ENCODE measurements around the gene LDHAL6B.
"Not testable (repeated sequence)": the region's sequence is repeated elsewhere in the genome, so short reads cannot be mapped to it uniquely, and the experiment has no call there.

Gene LDHAL6B

GRCh38 chr15:59206623-59207183, at the start of gene LDHAL6B:
LDHAL6B (plus strand) TSS chr15:59206843; CDS start chr15:59206941, 98 bp downstream.
- in situ Hi-C loops (cut with MboI; ENCODE audit: low sequenced_read_pairs): no loop called here

GRCh38 chr15:59157396-59157795, 49.2 kb upstream of the LDHAL6B start:
- in situ Hi-C loops (cut with MboI; ENCODE audit: low sequenced_read_pairs): no loop called here

DNA sequence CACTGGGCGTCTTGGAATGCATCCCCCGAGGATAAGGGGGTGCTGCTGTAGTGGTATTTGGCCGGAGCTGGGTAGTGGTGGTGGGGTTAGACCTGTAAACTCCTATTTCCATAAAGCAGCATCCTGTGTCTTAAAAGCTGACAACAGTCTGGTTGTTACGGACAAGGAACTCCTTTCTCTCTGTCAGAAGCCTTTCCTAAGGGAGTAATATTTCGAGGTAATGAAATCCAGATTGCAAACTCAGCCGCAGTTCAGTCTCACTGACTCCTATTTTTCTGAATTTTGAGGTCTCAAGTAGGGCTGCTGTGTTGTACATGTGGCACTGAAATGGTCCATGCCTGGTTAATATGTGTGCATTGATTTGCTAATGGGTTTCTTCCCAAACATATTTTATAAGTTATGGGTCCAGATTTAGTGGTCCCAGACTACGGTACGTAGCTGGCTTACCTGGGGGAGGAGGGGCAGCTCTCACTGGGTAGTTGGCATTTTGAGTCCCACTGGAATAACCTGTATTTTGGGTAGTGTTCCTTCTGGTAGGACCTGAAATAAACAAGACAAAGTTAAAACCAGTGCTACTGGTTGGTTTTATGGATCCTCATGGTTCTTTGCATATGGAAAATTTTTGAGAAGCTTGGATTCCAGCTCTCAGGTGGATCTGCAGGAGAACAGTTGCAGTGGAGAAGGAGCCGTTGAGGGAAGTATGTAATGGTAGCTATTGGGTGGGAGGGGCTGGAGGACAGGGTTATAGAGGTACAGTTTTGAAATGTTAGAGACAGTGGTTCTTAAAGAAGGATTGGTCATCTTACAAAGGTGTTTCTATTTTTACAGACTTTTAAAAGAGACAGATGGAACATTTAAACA, 48.6 kb upstream of the LDHAL6B start:
- in situ Hi-C loops (cut with MboI; ENCODE audit: low sequenced_read_pairs): no loop called here

GRCh38 chr15:59158701-59159034, 48.0 kb upstream of the LDHAL6B start:
- in situ Hi-C loops (cut with MboI; ENCODE audit: low sequenced_read_pairs): no loop called here

- in situ Hi-C loops (cut with MboI; ENCODE audit: low sequenced_read_pairs): no loop called here
Observed at GRCh38 chr15:59159210-59159609, 47.4 kb upstream of the LDHAL6B start.

DNA sequence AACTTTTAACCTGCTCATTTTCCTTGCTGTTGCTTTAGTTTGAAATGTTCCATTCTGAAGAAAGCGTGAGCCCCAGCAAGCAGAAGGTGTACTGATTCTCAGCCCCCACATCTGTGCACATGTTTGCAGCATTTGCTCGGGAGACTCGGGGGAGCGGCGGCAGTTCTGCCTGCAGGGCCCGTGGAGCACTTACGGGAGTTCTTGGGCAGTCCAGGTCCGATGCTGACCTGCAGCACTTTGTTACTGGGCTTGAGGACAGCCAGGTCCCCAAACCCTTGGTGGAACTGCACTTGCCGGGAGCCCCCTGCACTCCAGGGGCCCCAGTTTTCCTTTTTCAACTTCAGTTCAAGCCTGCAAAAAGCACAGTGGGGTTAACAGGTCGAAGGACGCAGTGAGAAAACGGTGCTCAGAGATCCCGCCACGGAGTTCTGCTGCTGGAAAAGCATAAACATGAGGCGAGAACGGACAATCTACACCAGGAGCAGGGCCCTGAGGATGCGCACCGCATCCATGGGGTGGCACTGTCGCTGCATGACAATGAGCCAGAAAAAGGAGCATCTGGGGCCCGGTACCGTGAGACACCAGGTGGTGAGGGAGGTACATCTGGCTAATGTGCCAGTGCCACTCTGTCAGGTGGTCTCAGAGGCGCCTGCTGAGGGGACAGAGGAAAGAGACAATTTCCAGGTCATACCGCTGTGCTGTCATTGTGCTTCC, 45.6 kb upstream of the LDHAL6B start:
- in situ Hi-C loops (cut with MboI; ENCODE audit: low sequenced_read_pairs): no loop called here

GRCh38 chr15:59162080-59162479, 44.6 kb upstream of the LDHAL6B start:
- in situ Hi-C loops (cut with MboI; ENCODE audit: low sequenced_read_pairs): not testable (repeated sequence)

DNA sequence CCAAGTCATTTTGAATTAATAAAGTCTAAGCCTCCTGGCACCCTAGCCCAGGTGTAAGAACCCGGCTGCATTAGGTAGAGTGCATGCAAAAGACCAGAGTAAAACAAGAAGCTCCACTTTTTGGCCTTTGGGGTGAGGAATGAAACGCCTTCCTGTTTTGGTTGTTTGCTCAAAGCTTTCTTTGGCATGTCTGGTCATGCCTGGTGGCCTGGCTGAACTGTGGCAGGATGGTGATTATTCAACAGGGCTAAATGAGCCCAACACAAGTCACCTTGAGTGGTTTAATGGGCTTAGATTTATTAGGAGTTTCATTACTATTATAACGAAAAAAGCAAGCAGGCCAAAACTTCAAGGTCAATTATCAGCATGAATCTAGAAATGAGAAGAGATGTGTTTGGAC, 40.9 kb upstream of the LDHAL6B start:
- in situ Hi-C loops (cut with MboI; ENCODE audit: low sequenced_read_pairs): no loop called here

DNA sequence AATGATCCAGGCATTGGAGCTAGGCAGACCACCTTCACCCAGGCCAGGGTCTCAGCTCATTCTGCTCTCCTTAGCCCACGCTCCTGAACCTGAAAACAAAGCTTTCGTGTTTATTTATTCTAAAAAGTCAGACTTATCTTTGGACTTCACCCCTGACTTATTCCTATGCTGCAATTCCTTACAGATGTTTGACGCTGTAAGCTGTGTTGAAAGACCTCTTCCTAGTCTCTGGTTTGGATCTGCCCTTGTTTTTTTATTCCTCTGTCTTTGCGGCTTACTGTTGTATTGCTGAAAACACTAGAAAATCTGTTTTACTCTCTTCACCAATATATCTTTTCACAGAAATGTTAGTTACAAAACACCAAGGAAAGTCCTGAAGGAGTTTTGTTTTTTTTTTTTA, 40.5 kb upstream of the LDHAL6B start:
- in situ Hi-C loops (cut with MboI; ENCODE audit: low sequenced_read_pairs): no loop called here

- in situ Hi-C loops (cut with MboI; ENCODE audit: low sequenced_read_pairs): no loop called here
Observed at GRCh38 chr15:59166601-59167265, 39.9 kb upstream of the LDHAL6B start.

DNA sequence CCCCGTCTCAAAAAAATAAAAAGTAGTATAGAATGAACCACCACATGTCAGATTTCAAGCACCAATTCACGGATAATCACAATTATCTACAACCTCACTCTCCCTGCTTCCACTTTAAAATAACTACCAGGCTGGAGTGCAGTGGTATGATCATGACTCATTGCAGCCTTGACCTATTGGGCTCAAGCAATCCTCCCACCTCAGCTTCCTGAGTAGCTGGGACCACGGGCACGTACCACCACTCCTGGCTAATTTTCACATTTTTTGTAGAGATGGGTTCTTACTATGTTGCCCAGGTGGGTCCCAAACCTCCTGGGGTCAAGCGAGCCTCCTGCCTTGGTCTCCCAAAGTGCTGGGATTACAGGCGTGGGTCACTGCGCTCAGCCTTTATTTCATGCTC, 38.1 kb upstream of the LDHAL6B start:
- in situ Hi-C loops (cut with MboI; ENCODE audit: low sequenced_read_pairs): no loop called here

DNA sequence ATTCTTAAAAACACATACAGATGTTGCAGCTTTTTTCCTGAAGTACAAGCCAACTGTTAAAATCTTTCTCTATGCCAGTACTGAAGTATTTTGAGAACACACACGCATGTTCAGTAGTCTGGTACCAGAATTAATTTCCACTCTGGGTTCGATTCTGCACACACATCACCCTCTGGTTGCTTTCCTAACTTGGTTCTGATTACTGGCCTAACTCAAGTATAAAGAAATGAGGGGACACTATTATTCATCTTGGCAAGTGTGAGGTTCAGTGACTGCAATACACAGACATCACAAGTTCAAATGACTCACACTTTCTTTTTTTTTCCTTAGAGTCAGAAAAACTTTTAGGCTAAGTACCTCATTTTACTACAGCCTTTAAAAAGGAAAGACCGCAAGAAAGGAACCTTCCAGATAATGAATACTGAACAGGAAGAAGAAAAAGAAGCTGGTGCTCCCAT, 37.4 kb upstream of the LDHAL6B start:
- in situ Hi-C loops (cut with MboI; ENCODE audit: low sequenced_read_pairs): no loop called here

GRCh38 chr15:59170295-59171066, 36.2 kb upstream of the LDHAL6B start:
- in situ Hi-C loops (cut with MboI; ENCODE audit: low sequenced_read_pairs): no loop called here

GRCh38 chr15:59171067-59171397, 35.6 kb upstream of the LDHAL6B start:
- in situ Hi-C loops (cut with MboI; ENCODE audit: low sequenced_read_pairs): no loop called here

DNA sequence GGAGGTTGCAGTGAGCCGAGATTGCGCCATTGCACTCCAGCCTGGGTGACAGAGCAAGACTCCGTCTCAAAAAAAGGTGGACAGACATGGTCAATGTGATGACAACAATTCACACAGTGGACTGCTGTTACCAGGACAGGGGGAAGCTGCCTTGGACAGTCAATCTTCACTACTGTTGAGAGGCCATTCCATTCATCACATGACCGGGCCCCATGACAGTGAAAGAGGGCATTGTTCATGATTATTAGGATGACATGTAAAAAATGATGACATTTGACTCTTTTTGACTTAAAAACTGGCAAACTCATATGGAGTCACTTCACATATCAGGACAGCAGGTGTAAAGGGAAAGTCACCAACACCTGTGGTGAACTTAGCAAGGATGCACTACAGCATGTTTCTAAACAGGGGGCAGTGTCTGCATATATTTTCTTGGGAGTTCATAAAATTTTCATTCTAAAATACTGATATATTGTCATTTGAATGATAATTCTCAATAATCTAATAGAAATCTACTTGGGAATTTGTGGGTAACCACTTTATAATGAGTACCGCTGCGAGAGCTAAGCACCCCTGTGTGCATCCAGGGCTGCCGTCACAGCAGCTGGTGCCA, 34.2 kb upstream of the LDHAL6B start:
- in situ Hi-C loops (cut with MboI; ENCODE audit: low sequenced_read_pairs): no loop called here

DNA sequence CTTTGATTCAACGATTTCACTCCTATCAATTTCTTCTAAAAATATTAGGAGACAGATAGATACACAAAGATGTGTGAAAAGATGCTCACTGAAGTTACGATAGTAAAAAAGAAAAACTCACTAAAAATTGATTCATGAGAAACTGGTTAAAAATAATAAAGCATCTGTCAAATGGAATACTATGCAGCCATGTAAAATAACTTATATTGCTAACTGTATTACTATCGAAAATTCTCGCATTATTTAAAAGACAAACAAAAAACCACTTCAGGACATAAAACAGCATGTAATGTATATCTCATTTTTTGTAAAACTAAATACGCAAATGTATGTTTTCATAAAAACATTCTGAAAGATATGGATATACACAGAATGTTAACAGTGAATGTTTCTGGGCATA, 33.4 kb upstream of the LDHAL6B start:
- in situ Hi-C loops (cut with MboI; ENCODE audit: low sequenced_read_pairs): no loop called here

GRCh38 chr15:59174151-59174834, 32.4 kb upstream of the LDHAL6B start:
- in situ Hi-C loops (cut with MboI; ENCODE audit: low sequenced_read_pairs): no loop called here

- in situ Hi-C loops (cut with MboI; ENCODE audit: low sequenced_read_pairs): no loop called here
Observed at GRCh38 chr15:59174835-59175831, 31.5 kb upstream of the LDHAL6B start.
